Measurements from ENCODE around the gene IFNAR1. TPM values are rescaled to one million over a fixed set of nuclear protein-coding genes. Genes with fewer than 3 reads are reported as not detected.

Gene IFNAR1
- total and polyA plus RNA-seq, 2 of the 8 experiments (the other 6 are each of a cell fraction or from before 2014, with no cell fraction given), result 3.1 to 17.1 TPM

DNA sequence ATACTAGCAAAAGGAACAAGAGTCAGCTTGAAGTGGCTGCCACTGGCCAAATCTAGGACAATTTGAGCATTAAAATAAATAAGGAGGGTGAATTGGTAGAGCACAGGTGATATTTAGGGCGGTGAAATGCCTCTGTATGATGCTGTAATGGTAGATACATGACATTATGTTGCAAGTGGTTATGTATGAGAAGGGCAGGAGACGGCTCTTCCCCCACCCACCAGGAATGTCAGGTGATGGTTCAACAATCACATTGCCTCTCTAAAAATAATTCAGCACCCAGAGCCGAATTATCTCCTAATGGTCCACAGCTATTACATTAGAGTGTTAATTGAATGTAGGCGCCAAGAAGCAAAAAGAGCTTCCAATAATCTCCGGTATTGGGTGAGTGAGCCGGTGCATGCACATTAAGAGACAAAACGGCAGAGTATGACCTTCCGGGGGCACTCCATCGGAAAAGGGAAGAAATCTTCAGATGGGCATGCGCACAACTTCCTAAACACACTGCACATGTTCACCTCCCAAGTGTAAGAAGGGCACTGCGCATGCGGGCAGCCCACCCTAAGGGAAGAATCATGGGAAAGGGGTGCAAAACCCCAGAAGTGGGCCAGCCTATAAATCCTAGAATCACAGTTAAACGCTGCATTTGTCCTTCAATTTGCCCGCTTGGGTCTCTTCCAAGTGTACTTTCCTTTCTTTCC is 6.8 kb upstream of the IFNAR1 start:
- H4K5ac ChIP-seq (ENCODE audit: insufficient read length, low read depth, low read length), result no peak overlapping the region
- no peak overlapping the region for H3K4ac ChIP-seq (replicated peaks; ENCODE audit: insufficient read length, low read depth, low read length)
- H3K9me3 ChIP-seq (ENCODE audit: insufficient read depth in 2 of 2, low read depth in 1 of 2, low read length in 1 of 2), result no peaks in the 10 kb centered on the region; a peak in 1 of 4 replicates
- no peaks in the 10 kb centered on the region for H3K23me2 ChIP-seq (ENCODE audit: low read depth, low read length)
- H3K36me3 ChIP-seq (ENCODE audit: control insufficient read depth in 2 of 4, insufficient read depth in 4 of 4, low read length in 3 of 4), result no peaks in the 10 kb centered on the region
- no peak overlapping the region for H2BK120ac ChIP-seq (replicated peaks; ENCODE audit: low read depth, low read length)
- H3K79me2 ChIP-seq (ENCODE audit: control insufficient read depth in 1 of 2, insufficient read depth in 2 of 2, low read length in 2 of 2), result no peaks in the 10 kb centered on the region
- FAIRE-seq (no peak), DNase-seq (ENCODE audit: low read depth in 1 of 2, low spot score in 2 of 2) (no peak)
- H3K4me2 ChIP-seq (ENCODE audit: insufficient read depth in 1 of 2, low read depth in 2 of 2, low read length in 2 of 2), result no peak overlapping the region
- H3K18ac ChIP-seq (ENCODE audit: extremely low read depth, low read length), result no peak overlapping the region
- 90% methylated on average over 14 of the region's 14 CpGs; no CpG with 5 or more reads in 1 of the 2 experiments for WGBS, 2 experiments (ENCODE audit: extremely low coverage in 1 of 2, insufficient coverage in 1 of 2, insufficient read length in 1 of 2, insufficient replicate concordance in 2 of 2, low coverage in 1 of 2, low lambda C conversion rate in 2 of 2, missing lambda C conversion rate in 1 of 2)
- no peak overlapping the region for H3K56ac ChIP-seq (replicated peaks; ENCODE audit: insufficient read length, low read depth, low read length)
- no peaks in the 10 kb centered on the region for H3K27me3 ChIP-seq (replicated peaks in 1 of 4; ENCODE audit: control insufficient read depth in 3 of 4, extremely low read depth in 1 of 4, insufficient read depth in 3 of 4, low read length in 3 of 4)
- no peak overlapping the region for H2BK15ac ChIP-seq (ENCODE audit: low read length)
- no peaks in the 10 kb centered on the region for H3K79me1 ChIP-seq (ENCODE audit: low read depth, low read length)
- H3K9ac ChIP-seq (replicated peaks in 1 of 4; ENCODE audit: extremely low read depth in 1 of 4, low read depth in 3 of 4, low read length in 3 of 4), result no peak overlapping the region
- no peak overlapping the region for H2AFZ ChIP-seq (ENCODE audit: low read length)
- no peak overlapping the region for H3K14ac ChIP-seq (ENCODE audit: insufficient read length)
- no peak overlapping the region for H2AK5ac ChIP-seq (ENCODE audit: low read depth, low read length)
- no peak overlapping the region for H2BK20ac ChIP-seq (ENCODE audit: low read length)
- no peak overlapping the region for H2BK5ac ChIP-seq (ENCODE audit: low read depth, low read length)
- H4K8ac ChIP-seq (ENCODE audit: extremely low read depth, insufficient read depth, low read length), result no peak overlapping the region
- no peaks in the 10 kb centered on the region for H3K4me1 ChIP-seq (replicated peaks in 1 of 4; ENCODE audit: control insufficient read depth in 3 of 4, insufficient read depth in 4 of 4, low read length in 3 of 4)
- H4K91ac ChIP-seq (replicated peaks; ENCODE audit: insufficient read length, low read length), result no peak overlapping the region
- H4K20me1 ChIP-seq (replicated peaks in 1 of 2; ENCODE audit: control insufficient read depth in 1 of 2, insufficient read depth in 2 of 2, low read length in 2 of 2), result no peaks in the 10 kb centered on the region
- H3K23ac ChIP-seq (ENCODE audit: insufficient read length), result no peak overlapping the region
- H2BK12ac ChIP-seq (ENCODE audit: low read depth, low read length), result no peak overlapping the region
- CTCF ChIA-PET (ENCODE audit: partially characterized antibody), result interaction anchor here (2.3 kb wide), 1 partner anchor 44 kb away, joined by 6 read pairs; no protein-coding TSS in a partner anchor
- POLR2A ChIA-PET (ENCODE audit: partially characterized antibody), result no interaction called here
- H3K4me3 ChIP-seq (ENCODE audit: extremely low read depth in 1 of 4, insufficient read depth in 2 of 4, low read depth in 3 of 4, low read length in 4 of 4), result no peak overlapping the region
- no peak overlapping the region for H3K27ac ChIP-seq (ENCODE audit: low read depth, low read length)
- TF ChIP-seq SP1 (IDR thresholded peaks at IDR 0.05; ENCODE audit: low read depth, low read length) (no peak), GTF2F1 (IDR thresholded peaks at IDR 0.05; ENCODE audit: borderline replicate concordance, low read depth, low read length) (no peak), CBX5 (IDR thresholded peaks at IDR 0.05; ENCODE audit: low read depth, low read length) (no peak), CHD2 (IDR thresholded peaks at IDR 0.05; ENCODE audit: low read length) (no peak), BACH1 (IDR thresholded peaks at IDR 0.05; ENCODE audit: low read length) (no peak), TCF12 (IDR thresholded peaks at IDR 0.05; ENCODE audit: low read depth, low read length) (no peak), POLR2A (IDR thresholded peaks at IDR 0.05; ENCODE audit: control extremely low read depth in 1 of 2, low read depth in 2 of 2, low read length in 2 of 2) (no peak), KDM4A (IDR thresholded peaks at IDR 0.05; ENCODE audit: low read depth, low read length, severe bottlenecking) (no peak), HDAC2 (IDR thresholded peaks at IDR 0.05; ENCODE audit: borderline replicate concordance in 1 of 2, low read depth in 2 of 2, low read length in 2 of 2) (no peak), RFX5 (IDR thresholded peaks at IDR 0.05; ENCODE audit: borderline replicate concordance, low read depth, low read length) (no peak), CHD1 (IDR thresholded peaks at IDR 0.05; ENCODE audit: low read depth, low read length) (no peak), SRF (IDR thresholded peaks at IDR 0.05; ENCODE audit: low read depth, low read length) (no peak)
- TF ChIP-seq, protein P1, sequence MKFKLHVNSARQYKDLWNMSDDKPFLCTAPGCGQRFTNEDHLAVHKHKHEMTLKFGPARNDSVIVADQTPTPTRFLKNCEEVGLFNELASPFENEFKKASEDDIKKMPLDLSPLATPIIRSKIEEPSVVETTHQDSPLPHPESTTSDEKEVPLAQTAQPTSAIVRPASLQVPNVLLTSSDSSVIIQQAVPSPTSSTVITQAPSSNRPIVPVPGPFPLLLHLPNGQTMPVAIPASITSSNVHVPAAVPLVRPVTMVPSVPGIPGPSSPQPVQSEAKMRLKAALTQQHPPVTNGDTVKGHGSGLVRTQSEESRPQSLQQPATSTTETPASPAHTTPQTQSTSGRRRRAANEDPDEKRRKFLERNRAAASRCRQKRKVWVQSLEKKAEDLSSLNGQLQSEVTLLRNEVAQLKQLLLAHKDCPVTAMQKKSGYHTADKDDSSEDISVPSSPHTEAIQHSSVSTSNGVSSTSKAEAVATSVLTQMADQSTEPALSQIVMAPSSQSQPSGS (IDR thresholded peaks at IDR 0.05; ENCODE audit: low read length), result no peak
